Body of pancreas (tissue), 4 donors: ENCODE data around the gene INSYN2B.

Experiments
- CTCF ChIP-seq, 7 experiments: fragments of 450-650 bp in 4 of 7; fragments of 200-600 bp in 3 of 7; sonication (generic) in 3 of 7; IDR thresholded peaks; one replicate each; pipeline ENCODE4 v1.5.1; 2016 to 2019; ENCODE audit warnings: antibody characterized with exemption in 7 of 7
- POLR2A ChIP-seq, 3 donors: fragments of 450-650 bp; IDR thresholded peaks; one replicate each; pipeline ENCODE4 v1.6.1; 2016; ENCODE audit warnings: antibody characterized with exemption in 3 of 3, mild to moderate bottlenecking in 2 of 3

GRCh38 chr5:169831331-169831730 is 149.0 kb downstream of the INSYN2B start:
- TF ChIP-seq CTCF (IDR thresholded peaks at IDR 0.05) = no peak
- TF ChIP-seq POLR2A (IDR thresholded peaks at IDR 0.05) = no peak
